Esophagus squamous epithelium (tissue), 4 donors: ENCODE measurements around the gene CAMTA1.

Source experiments
- POLR2A ChIP-seq, 4 donors: fragments of 450-650 bp; IDR thresholded peaks; one replicate each; pipeline ENCODE4 v1.6.1; 2017; ENCODE audit warnings: antibody characterized with exemption in 4 of 4, mild to moderate bottlenecking in 4 of 4, moderate library complexity in 3 of 4
- TF ChIP-seq, protein P1 (sequence below), 6 experiments: fragments of 450-650 bp in 4 of 6; fragments of 200-600 bp in 2 of 6; sonication (generic) in 2 of 6; IDR thresholded peaks; one replicate each; pipeline ENCODE4 v1.5.1; 2016 to 2019; ENCODE audit warnings: antibody characterized with exemption in 6 of 6, mild to moderate bottlenecking in 4 of 6, moderate library complexity in 4 of 6

- TF ChIP-seq, protein P1, sequence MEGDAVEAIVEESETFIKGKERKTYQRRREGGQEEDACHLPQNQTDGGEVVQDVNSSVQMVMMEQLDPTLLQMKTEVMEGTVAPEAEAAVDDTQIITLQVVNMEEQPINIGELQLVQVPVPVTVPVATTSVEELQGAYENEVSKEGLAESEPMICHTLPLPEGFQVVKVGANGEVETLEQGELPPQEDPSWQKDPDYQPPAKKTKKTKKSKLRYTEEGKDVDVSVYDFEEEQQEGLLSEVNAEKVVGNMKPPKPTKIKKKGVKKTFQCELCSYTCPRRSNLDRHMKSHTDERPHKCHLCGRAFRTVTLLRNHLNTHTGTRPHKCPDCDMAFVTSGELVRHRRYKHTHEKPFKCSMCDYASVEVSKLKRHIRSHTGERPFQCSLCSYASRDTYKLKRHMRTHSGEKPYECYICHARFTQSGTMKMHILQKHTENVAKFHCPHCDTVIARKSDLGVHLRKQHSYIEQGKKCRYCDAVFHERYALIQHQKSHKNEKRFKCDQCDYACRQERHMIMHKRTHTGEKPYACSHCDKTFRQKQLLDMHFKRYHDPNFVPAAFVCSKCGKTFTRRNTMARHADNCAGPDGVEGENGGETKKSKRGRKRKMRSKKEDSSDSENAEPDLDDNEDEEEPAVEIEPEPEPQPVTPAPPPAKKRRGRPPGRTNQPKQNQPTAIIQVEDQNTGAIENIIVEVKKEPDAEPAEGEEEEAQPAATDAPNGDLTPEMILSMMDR (IDR thresholded peaks at IDR 0.05), result no peak
- no peak for TF ChIP-seq POLR2A (IDR thresholded peaks at IDR 0.05)
Measured at GRCh38 chr1:7257225-7257624, 472.0 kb downstream of the CAMTA1 start.
